Astrocyte of the spinal cord (primary cell): Measurements from ENCODE around the gene NME4.
"Not testable (repeated sequence)": the region's sequence is repeated elsewhere in the genome, so short reads cannot be mapped to it uniquely, and the experiment has no call there.

Experiments used
- DNase-seq: peaks from one replicate; pipeline ENCODE4 v3.0.0; 2011; ENCODE audit warnings: low read depth, low spot score
- H3K4me3 ChIP-seq: 2 replicates; pipeline ENCODE4 v1.5.1; 2011; ENCODE audit warnings: low read depth, mild to moderate bottlenecking, low read length, moderate library complexity
- CTCF ChIP-seq: IDR thresholded peaks from 2 replicates; pipeline ENCODE4 v1.5.1; 2012; ENCODE audit warnings: low read depth, mild to moderate bottlenecking, low read length, inconsistent platforms
- in situ Hi-C: cut with HindIII; loops from 2 replicates; pipeline ENCODE4 v1.10.0; 2017; ENCODE audit warnings: low sequenced_read_pairs

The NME4 gene

GRCh38 chr16:411576-412265, 14.7 kb downstream of the NME4 start:
- TF ChIP-seq CTCF: no peak
- in situ Hi-C loops: no loop called here
- H3K4me3 ChIP-seq: no peak overlapping the region
- DNase-seq: no peak

GRCh38 chr16:414395-415169, 17.6 kb downstream of the NME4 start:
- no peak overlapping the region for H3K4me3 ChIP-seq
- in situ Hi-C loops: no loop called here
- no peak for DNase-seq
- TF ChIP-seq CTCF: no peak

GRCh38 chr16:415170-415498, 18.1 kb downstream of the NME4 start:
- H3K4me3 ChIP-seq, DNase-seq, in situ Hi-C loops: not testable (repeated sequence)

GRCh38 chr16:422179-422578, 25.2 kb downstream of the NME4 start:
- DNase-seq, in situ Hi-C loops, H3K4me3 ChIP-seq: not testable (repeated sequence)

- peak overlapping the region; percentile 1 for H3K4me3 ChIP-seq
- no peak for TF ChIP-seq CTCF
- in situ Hi-C loops: no loop called here
- peak; percentile 93 for DNase-seq
These were observed 27.1 kb downstream of the NME4 start for GRCh38 chr16:424033-424622.

GRCh38 chr16:424623-425081, 27.7 kb downstream of the NME4 start:
- H3K4me3 ChIP-seq: peak overlapping the region; percentile 68
- TF ChIP-seq CTCF: no peak
- in situ Hi-C loops: no loop called here
- peak; percentile 44 for DNase-seq

- peak; percentile 84 for DNase-seq
- in situ Hi-C loops: no loop called here
- H3K4me3 ChIP-seq: peak within 1 kb of the TSS; percentile 68
- TF ChIP-seq CTCF: peak; percentile 17
These were observed 28.2 kb downstream of the NME4 start, which contains the start of gene RAB11FIP3 for GRCh38 chr16:425082-425718. RAB11FIP3 (plus strand) TSS chr16:425649; CDS start chr16:426007, 358 bp downstream.
